Spleen (tissue), 7 donors: ENCODE data around the gene EPHB1.

Experiments used
- POLR2A ChIP-seq, 3 donors: fragments of 450-650 bp; IDR thresholded peaks; one replicate each; pipeline ENCODE4 v1.5.1; 2017; ENCODE audit warnings: antibody characterized with exemption in 3 of 3, mild to moderate bottlenecking in 1 of 3
- POLR2AphosphoS5 ChIP-seq, 3 donors: sonication (generic); formaldehyde crosslinking; IDR thresholded peaks; one replicate each; pipeline ENCODE4 v1.5.1; 2017; ENCODE audit warnings: antibody characterized with exemption in 3 of 3
- TF ChIP-seq, protein P1 (sequence below), 11 experiments: fragments of 200-600 bp in 7 of 11; fragments of 450-650 bp in 4 of 11; sonication (generic) in 4 of 11; IDR thresholded peaks in 8 of 11; conservative IDR thresholded peaks in 3 of 11; 1 replicate in 7 of 11; 2 replicates in 4 of 11; pipeline versions ENCODE4 v1.4.0 to v1.8.0; 2016 to 2021; ENCODE audit warnings: antibody characterized with exemption in 11 of 11, inconsistent platforms in 4 of 11, mild to moderate bottlenecking in 1 of 11
- donor health status: DM: no; HTN: no; CAD: no; lungs with moderate emphysema.
- donor health status: DM: no; HTN: no; CAD: no.
- donor health status: DM: no; HTN: no; CAD: no.

DNA sequence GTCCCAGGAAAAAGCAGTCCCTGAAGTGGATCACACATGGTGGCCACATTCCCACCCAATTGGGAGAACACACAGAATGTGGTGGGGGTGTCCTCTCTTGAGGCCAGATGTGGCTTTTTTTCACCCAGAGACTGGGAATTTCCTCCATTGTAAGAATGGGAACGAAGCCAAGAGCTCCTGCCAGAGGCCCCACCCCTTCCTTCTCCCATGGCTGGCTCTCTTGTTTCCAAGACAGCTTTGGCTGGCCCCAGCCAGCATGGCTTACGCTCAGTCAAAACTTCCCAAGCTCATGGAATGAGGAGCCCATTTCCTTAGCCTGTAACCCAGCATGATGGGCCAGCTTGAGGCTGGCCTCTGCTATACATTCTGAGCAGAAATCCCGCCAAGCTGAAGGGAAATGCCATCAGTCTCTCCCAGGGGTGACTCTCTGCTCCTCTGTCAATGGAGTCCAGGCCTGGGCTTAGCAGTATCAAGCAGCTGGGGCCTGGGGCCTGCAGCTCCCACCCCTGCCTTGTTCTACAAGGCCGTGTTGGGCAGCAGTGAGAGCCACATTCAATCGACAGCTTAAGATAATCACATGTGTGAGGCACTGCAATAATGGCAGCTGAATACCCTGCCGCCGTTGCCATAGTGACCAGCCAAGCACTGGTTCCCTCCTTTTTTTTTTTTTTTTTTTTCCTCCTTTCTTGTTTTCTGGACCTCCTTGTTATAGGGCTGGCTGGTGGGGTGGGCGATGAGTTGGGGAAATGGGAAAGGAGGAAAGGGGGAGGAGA lies 142.4 kb downstream of the EPHB1 start:
- TF ChIP-seq, protein P1, sequence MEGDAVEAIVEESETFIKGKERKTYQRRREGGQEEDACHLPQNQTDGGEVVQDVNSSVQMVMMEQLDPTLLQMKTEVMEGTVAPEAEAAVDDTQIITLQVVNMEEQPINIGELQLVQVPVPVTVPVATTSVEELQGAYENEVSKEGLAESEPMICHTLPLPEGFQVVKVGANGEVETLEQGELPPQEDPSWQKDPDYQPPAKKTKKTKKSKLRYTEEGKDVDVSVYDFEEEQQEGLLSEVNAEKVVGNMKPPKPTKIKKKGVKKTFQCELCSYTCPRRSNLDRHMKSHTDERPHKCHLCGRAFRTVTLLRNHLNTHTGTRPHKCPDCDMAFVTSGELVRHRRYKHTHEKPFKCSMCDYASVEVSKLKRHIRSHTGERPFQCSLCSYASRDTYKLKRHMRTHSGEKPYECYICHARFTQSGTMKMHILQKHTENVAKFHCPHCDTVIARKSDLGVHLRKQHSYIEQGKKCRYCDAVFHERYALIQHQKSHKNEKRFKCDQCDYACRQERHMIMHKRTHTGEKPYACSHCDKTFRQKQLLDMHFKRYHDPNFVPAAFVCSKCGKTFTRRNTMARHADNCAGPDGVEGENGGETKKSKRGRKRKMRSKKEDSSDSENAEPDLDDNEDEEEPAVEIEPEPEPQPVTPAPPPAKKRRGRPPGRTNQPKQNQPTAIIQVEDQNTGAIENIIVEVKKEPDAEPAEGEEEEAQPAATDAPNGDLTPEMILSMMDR (IDR thresholded peaks at IDR 0.05 in 8 of 11, conservative IDR thresholded peaks at IDR 0.05 in 3 of 11), result no peak
- TF ChIP-seq POLR2AphosphoS5 (IDR thresholded peaks at IDR 0.05) (no peak), POLR2A (IDR thresholded peaks at IDR 0.05) (no peak)
